ENCODE measurements around the gene SLC17A9.

Gene SLC17A9

DNA sequence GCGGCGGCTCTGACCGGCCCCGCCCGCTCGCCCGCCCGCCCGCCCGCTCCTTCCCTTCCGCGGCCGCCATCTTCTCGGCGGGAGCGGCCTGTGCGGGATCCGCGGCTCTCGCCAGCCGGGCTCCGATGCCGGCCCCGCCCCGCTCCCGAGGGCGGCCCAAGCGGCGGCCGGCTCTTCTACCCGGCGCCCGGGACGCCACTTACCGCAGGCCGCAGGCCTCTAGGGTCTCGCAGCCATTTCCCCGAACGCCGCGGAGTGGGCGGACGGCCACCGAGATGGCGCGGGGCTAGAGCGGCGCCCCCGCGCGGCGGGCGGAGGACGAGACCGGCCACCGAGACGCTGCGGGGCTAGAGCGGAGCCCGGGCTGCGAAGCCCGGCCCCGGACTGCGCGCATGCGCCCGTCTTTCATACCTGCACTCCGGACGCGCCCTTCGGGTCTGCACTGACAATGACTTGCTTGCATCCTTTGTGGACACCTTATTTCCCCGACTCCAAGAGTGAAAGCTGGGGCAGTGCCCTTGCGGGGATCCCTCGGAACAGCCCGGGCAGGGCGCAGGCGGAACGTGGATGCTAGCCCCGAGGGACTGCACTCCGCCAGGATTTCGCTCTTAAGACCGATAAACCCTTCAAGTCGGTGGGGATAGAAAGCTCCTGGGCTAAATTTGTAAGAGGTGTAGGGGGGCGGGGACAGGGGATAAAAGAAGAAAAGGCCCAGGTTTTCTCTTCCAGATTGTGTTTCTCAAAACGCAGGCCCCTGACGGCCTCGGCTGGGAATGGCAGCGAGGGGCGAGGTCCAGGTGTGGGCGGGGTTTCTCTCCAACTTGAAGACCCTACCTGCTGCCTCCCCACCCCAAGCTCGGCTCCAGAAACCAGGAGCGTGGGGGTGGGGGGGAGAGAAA lies 26.0 kb upstream of the SLC17A9 start, which contains the start of gene DIDO1:
Gene DIDO1 (minus strand): TSS at position 277 of the 899 bp plus-strand sequence.
- TF ChIP-seq, protein P1, sequence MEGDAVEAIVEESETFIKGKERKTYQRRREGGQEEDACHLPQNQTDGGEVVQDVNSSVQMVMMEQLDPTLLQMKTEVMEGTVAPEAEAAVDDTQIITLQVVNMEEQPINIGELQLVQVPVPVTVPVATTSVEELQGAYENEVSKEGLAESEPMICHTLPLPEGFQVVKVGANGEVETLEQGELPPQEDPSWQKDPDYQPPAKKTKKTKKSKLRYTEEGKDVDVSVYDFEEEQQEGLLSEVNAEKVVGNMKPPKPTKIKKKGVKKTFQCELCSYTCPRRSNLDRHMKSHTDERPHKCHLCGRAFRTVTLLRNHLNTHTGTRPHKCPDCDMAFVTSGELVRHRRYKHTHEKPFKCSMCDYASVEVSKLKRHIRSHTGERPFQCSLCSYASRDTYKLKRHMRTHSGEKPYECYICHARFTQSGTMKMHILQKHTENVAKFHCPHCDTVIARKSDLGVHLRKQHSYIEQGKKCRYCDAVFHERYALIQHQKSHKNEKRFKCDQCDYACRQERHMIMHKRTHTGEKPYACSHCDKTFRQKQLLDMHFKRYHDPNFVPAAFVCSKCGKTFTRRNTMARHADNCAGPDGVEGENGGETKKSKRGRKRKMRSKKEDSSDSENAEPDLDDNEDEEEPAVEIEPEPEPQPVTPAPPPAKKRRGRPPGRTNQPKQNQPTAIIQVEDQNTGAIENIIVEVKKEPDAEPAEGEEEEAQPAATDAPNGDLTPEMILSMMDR (IDR thresholded peaks at IDR 0.05; ENCODE audit: borderline replicate concordance, insufficient read depth, low read depth, low read length) = peak; percentile 57
- peak within 1 kb of the TSS; percentile 82 for H3K4me3 ChIP-seq (ENCODE audit: low read depth, low read length)

DNA sequence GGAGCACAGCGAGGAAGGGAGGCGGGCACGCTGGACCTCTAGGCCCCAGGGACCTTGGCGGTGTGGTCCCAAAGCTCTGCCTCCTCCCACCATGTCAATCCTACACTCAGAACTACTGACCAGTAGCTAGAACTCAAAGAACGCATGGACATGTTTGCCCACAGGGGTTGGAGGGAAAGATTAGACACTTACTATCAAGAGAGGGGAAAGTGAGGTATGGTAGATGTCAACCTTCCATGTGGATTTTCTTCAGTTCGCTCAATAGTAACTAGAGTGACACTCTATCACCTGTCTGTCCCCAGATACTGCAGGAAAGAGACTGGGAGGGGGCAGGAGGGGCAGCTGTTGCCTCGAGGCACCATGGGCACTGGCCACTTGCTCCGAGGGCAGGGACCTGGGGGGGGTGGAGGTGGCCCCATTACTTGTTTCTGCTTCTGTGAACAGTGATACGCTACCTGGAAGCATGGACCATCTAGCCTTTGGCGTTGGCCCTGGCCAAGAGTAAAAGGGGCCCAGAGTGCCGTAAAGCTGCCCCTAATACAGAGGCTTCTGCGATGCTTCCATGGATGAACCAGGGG lies 25.3 kb upstream of the SLC17A9 start:
- TF ChIP-seq, protein P1 (IDR thresholded peaks at IDR 0.05; ENCODE audit: borderline replicate concordance, insufficient read depth, low read depth, low read length) = no peak
- H3K4me3 ChIP-seq (ENCODE audit: low read depth, low read length) = no peak overlapping the region

DNA sequence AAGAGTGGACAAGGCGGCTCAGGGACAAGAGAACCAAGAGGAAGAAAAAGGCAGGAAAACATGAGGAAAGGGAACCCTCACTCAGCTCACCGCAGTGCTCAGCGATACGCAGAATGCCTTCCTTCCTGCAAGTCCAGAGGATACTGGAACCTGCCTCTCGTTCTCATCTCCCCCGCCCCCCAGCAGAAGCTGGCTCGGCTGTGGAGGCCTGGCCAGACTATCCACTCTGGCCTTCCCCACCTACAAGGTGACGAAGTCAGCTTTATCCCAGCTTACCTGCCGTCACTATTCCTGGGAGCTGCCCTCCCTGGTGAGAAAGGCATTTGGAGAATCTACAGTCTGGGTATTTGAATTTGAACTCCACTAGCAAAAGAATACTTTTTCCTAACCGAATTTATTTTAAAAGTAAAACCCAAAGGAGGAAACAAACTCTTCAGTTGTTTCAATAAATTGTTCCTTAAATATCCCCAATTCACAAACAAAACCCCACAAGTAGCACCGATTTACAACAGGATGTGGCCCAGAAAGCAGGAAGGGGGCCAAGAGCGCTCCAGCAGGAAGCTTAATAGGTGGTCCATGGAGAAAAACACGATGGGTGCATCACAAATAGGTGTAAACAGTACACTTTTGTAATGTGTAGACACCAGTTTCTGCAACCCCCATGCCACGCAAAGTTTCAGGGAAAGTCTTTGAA lies 24.1 kb upstream of the SLC17A9 start:
- H3K4me3 ChIP-seq (ENCODE audit: low read depth, low read length) = peak overlapping the region; percentile 42

DNA sequence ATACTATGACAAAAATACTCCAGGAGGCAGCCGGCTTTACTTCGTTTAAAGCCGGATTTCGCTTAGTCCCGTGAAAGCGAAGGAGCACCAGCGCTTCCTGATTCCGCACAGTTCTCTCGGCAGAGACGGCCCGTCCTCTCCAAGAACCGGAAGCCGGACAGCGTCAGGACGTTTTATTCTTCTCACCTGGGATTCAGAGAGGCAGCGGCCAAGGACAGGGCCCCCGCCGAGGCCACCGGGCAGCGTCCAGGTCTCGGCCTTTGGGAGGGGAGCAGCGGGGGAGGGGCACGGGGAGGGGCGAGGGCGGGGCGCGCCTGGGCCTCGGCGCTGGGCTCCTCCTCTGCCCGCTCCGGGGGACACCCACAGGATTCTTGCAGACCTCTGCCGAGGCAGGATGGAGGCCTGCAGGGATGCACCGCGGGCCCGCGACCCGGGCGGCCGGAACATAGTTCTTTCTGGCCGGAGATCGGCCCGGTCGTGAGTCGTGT lies 23.4 kb upstream of the SLC17A9 start:
- peak overlapping the region; percentile 42 for H3K4me3 ChIP-seq (ENCODE audit: low read depth, low read length)

More for the DNA sequence above, 24.1 kb upstream of the SLC17A9 start:
- TF ChIP-seq, protein P1 (IDR thresholded peaks at IDR 0.05; ENCODE audit: borderline replicate concordance, insufficient read depth, low read depth, low read length) = no peak

DNA sequence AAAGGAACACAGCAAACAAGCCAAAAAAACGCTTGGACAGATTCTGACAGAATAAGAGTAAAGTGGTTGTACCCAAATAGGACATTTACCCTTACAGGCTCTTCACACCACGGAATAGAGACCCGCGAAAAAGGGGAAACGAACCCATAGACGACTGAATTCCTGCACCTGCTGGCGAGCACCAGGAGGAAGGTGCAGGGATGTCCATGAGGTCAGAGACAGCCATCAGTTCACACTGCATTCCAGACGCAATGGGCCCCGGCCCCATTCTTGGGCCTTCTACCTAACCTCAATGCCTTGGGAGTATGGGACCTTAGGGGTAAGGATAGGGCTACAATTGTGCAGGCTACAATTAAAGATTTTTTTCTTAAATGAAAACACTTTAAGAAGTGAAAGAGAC lies 21.0 kb upstream of the SLC17A9 start:
- no peak overlapping the region for H3K4me3 ChIP-seq (ENCODE audit: low read depth, low read length)
- TF ChIP-seq, protein P1 (IDR thresholded peaks at IDR 0.05; ENCODE audit: borderline replicate concordance, insufficient read depth, low read depth, low read length) = no peak

More for the DNA sequence above, 23.4 kb upstream of the SLC17A9 start:
- TF ChIP-seq, protein P1 (IDR thresholded peaks at IDR 0.05; ENCODE audit: borderline replicate concordance, insufficient read depth, low read depth, low read length) = no peak

DNA sequence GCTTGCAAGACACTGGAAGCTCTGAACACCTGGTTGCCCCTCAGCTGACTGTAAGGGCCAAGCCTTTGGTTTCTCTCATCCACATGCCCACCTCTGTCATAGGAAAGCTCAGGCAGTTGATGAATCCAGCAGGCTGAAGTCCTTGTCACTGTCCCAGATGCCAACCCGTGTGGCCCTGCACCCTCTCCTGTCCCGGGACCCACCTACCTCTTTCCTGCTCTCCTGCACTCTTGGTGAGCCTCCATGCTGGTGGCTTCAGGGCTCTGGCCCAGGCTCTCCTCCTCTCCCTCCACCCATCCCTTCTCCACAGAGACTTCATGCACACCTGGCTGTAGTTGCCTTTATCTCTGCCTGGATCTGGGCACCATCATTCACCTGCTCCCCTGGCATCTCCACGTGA lies 18.5 kb upstream of the SLC17A9 start:
- TF ChIP-seq, protein P1 (IDR thresholded peaks at IDR 0.05; ENCODE audit: borderline replicate concordance, insufficient read depth, low read depth, low read length) = no peak
- no peak overlapping the region for H3K4me3 ChIP-seq (ENCODE audit: low read depth, low read length)
